T follicular helper cell (primary cell): ENCODE results near the gene MARCHF2.

Experiments used
- DNase-seq: peaks from one replicate; pipeline ENCODE4 v3.0.0-alpha.2; 2020; ENCODE audit warnings: low read depth

Gene MARCHF2

GRCh38 chr19:8453616-8454015 is 40.5 kb downstream of the MARCHF2 start:
- no peak for DNase-seq

- DNase-seq = no peak
Observed at GRCh38 chr19:8454218-8454617, 41.1 kb downstream of the MARCHF2 start.

GRCh38 chr19:8455018-8455417 is 41.9 kb downstream of the MARCHF2 start:
- DNase-seq = no peak

- no peak for DNase-seq
Observed at GRCh38 chr19:8456064-8456463, 43.0 kb downstream of the MARCHF2 start.

- DNase-seq = no peak
Observed at GRCh38 chr19:8457209-8457608, 44.1 kb downstream of the MARCHF2 start.

GRCh38 chr19:8457827-8458226 is 44.7 kb downstream of the MARCHF2 start:
- no peak for DNase-seq

GRCh38 chr19:8458380-8458779 is 45.3 kb downstream of the MARCHF2 start:
- DNase-seq = no peak

- no peak for DNase-seq
Observed at GRCh38 chr19:8459095-8459494, 46.0 kb downstream of the MARCHF2 start.

GRCh38 chr19:8459520-8460270 is 46.6 kb downstream of the MARCHF2 start:
- no peak for DNase-seq

GRCh38 chr19:8460516-8461298 is 47.6 kb downstream of the MARCHF2 start:
- no peak for DNase-seq

GRCh38 chr19:8461376-8461775 is 48.3 kb downstream of the MARCHF2 start:
- no peak for DNase-seq

GRCh38 chr19:8461891-8462290 is 48.8 kb downstream of the MARCHF2 start:
- DNase-seq = no peak

- DNase-seq = no peak
Observed at GRCh38 chr19:8462571-8462970, 49.5 kb downstream of the MARCHF2 start.

GRCh38 chr19:8463365-8463764 is 50.3 kb downstream of the MARCHF2 start:
- no peak for DNase-seq

GRCh38 chr19:8466018-8466417 is 52.9 kb downstream of the MARCHF2 start:
- no peak for DNase-seq

- no peak for DNase-seq
Observed at GRCh38 chr19:8468124-8468523, 55.0 kb downstream of the MARCHF2 start.

GRCh38 chr19:8468761-8469373 is 55.8 kb downstream of the MARCHF2 start:
- DNase-seq = no peak

GRCh38 chr19:8469613-8470368 is 56.7 kb downstream of the MARCHF2 start:
- DNase-seq = no peak

- DNase-seq = no peak
Observed at GRCh38 chr19:8473648-8474476, 60.8 kb downstream of the MARCHF2 start.

GRCh38 chr19:8475005-8475404 is 61.9 kb downstream of the MARCHF2 start:
- DNase-seq = no peak

GRCh38 chr19:8476524-8476923 is 63.4 kb downstream of the MARCHF2 start:
- no peak for DNase-seq
